ENCODE measurements around the gene PGAP3.

- peak; percentile 84 for TF ChIP-seq CTCF (IDR thresholded peaks at IDR 0.05; ENCODE audit: low read depth, low read length)
- no peak for TF ChIP-seq POLR2A (IDR thresholded peaks at IDR 0.05; ENCODE audit: extremely low read depth, insufficient read length)
- no peak for TF ChIP-seq MAX (IDR thresholded peaks at IDR 0.05; ENCODE audit: low read depth, low read length)
- TF ChIP-seq MYC (IDR thresholded peaks at IDR 0.05; ENCODE audit: low read depth, low read length), result no peak
These were observed 16.0 kb downstream of the PGAP3 start for GRCh38 chr17:39671651-39672521.
